Measurements from ENCODE around the gene GNB5.
"Not testable (repeated sequence)": the region's sequence is repeated elsewhere in the genome, so short reads cannot be mapped to it uniquely, and the experiment has no call there.

GNB5 gene

GRCh38 chr15:52111517-52112202 lies 79.5 kb downstream of the GNB5 start:
- DNase-seq: no peak

DNA sequence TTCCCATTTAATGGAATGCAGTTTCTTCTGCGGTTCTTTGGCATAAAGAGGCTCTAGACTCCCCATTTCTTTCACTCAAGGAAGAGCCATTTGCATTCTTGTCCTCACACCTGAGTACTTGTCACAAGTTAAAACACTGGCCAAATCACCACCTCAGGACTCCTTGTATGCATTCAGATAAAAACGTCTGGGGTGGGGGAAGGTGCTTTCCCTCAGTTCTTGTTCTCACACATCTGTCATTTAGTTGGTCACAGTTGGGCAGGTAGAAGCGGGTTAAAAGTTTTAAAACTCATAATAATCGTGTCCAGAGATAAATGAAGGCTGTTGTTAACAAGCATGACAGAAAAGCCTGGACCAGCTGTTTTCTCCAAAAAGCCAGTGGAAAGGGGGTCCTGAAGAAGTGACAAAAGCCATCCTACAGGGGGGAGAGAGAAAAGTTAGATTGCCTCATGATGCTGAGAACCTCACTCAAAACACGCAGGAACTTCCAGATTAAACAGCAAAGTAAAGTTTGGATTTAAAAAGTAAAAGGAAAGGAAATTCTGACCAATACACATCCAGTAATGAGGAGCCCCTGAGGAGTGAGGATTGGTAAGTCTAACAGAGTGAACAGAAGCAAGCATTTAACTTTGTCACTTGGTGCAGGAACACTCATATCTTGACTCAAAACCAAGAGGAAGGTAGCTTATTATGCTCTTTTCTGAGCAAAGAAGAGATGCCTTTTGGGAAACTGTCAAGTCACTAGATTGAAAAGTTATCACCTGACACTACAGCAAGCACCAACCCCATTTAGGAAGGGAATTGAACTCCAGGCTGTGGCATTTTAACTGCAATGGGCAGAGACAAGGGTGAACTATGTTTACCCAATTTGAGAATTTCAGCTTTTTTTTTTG lies 81.4 kb downstream of the GNB5 start:
- DNase-seq: no peak

DNA sequence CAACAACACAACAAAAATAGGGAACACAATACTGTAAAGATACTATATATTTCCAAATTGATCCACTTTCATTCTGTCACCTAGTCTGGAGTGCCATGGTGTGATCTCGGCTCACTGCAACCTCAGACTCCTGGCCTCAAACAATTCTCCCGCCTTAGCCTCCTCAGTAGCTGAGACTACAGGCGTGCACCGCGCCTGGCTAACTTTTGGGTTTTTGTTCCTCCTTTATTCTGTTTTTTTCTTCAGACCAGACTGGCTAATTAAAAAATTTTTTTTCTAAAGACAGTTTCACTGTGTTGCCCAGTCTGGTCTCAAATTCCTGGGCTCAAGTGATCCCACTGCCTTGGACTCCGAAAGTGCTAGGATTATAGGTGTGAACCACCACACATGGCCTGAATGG lies 84.0 kb downstream of the GNB5 start:
- no peak for DNase-seq

GRCh38 chr15:52106641-52107040 lies 84.6 kb downstream of the GNB5 start:
- no peak for DNase-seq

GRCh38 chr15:52105846-52106245 lies 85.3 kb downstream of the GNB5 start:
- no peak for DNase-seq

DNA sequence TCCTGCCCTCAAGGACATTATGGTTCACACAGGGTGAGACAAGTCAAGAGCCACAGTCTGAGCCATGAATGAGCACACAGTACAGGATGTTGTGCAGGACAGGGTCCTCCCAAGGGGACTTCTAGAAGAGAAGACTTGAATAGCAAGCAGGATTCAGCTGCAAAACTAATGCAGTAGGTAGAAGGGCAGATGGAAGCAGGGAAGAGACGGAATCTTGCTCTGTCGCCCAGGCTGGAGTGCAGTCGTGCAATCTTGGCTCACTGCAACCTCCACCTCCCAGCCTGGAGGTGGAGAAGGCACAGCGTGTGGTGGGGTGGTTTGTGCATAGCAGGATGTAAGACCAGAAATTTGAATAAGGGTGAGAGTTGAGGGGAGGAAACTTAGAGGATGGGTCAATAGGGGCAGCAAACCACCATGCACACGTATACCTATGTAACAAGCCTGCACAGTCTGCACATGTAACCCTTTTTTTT lies 86.6 kb downstream of the GNB5 start:
- no peak for DNase-seq

DNA sequence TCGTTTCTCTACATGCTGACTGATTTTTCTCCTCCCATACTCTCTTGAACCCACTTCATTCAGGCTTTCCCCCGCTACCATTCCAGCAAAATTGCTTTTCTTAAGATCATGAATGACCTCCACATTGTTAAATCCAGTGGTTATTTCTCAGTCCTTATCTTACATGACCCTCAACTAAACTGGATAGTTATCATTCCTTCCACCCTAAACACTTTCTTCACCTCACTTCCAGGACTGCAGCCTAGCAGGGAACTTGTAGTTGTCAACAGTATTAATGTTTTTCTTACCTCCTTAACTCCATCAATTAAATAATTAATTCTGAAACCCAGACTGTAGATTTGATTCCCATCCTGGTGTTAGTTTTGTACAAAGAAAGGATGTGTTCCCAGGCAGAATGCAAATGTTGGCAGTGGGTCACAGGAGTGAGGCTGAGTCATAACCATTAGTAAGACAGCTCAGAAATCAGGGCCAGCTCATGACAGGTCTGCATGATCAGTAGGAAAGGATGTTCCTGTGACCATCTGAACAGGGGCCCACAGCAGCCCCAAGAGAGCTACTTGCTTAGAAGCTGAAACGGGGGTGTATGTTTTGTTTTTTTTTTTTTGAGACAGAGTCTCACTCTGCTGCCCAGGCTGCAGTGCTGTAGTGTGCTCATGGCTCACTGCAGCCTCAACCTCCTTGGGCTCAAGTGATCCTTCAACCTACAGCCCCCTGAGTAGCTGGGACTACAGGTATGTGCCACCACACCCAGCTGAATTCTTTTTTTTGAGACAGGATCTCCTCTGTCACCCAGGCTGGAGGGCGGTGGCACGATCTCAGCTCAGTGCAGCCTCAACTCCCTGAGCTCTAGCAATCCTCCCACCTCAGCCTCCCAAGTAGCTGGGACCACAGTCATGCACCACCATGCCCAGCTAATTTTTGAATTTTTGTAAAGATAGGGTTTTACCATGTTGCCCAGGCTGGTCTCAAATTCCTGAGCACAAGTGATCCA lies 87.7 kb downstream of the GNB5 start:
- DNase-seq: no peak

- DNase-seq: no peak
Observed at GRCh38 chr15:52102463-52102862, 88.7 kb downstream of the GNB5 start.

DNA sequence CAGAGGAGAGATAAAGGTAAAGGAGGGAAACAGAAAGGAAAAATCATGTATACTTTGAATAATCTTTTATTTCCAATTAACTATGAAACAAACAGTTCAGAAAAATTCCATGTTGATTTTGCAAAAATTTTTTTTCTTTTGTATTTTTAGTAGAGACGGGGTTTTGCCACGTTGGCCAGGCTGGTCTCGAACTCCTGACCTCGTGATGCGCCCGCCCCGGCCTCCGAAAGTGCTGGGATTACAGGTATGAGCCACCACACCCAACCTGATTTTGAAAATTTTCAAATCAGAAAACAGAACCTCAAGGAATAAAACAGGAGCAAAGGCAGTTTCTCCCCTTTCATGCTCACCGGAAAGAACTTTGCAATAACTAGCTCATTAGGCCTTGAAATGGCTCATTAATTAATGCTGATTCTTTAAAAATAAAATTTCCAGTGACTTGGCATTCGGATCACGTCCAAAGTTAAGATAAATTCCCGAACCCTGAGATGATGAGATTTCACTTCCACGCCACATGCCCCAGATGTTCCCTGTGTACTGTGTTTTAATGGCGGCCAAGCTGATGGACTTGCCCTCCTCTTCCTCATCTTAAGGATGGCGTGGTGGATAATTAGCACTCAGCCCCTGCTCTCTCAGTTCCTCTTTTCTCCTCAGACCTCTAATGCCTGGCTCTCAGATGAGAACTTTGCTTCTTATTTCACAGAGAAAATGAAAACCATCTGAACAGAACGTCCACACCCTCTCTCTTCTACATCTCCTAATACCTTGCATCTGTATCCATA lies 89.5 kb downstream of the GNB5 start:
- no peak for DNase-seq

DNA sequence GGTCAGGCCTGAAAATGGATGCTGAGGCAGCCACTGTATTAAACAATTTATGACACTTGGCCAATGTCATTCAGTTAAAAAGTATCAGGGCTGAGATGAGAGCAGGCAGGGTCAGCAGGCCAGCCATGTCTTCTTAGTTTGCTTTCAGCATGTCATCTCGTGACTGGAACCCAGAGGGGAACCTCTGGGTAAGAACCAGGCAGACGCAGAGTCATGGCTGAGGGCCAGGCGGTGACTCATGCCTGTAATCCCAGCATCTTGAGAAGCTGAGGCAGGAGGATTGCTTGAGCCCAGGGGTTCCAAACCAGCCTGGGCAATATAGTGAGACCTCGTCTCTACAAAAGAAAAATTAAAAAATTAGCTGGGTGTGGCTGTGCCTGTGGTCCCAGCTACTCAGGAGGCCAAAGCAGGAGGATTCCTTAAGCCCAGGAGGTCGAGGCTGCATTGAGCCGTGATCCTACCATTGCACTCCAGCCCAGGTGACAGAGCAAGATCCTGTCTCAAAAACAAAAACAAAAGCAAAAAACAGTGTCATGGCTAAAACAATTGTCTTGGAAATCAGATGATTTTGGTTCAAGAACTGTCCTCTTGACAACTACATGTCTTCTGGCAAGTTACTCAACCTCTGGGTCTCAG lies 90.3 kb downstream of the GNB5 start:
- no peak for DNase-seq

DNA sequence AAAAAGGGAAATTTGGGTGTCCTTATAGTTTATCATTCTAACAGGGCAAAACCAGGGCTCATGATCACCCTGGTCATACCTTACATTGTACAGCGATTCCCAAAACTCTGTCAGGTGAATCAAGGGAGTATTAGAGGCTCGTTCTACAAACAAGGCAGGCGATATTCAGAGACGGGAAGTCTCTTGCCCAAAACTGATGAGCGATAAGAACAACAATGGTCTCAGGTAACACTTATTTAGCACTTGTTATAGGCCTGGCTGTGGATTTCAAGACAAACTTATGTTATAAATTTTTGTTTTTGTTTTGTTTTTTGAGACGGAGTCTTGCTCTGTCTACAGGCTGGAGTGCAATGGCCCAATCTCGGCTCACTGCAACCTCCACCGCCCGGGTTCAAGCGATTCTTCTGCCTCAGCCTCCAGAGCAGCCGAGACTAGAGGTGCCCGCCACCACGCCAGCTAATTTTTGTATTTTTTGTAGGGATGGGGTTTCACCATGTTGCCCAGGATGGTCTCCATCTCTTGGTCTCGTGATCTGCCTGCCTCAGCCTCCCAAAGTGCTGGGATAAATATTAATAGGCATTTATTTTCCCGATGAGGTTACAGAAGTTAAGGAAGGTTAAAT lies 91.4 kb downstream of the GNB5 start:
- DNase-seq: no peak

GRCh38 chr15:52098323-52098722 lies 92.9 kb downstream of the GNB5 start:
- no peak for DNase-seq

DNA sequence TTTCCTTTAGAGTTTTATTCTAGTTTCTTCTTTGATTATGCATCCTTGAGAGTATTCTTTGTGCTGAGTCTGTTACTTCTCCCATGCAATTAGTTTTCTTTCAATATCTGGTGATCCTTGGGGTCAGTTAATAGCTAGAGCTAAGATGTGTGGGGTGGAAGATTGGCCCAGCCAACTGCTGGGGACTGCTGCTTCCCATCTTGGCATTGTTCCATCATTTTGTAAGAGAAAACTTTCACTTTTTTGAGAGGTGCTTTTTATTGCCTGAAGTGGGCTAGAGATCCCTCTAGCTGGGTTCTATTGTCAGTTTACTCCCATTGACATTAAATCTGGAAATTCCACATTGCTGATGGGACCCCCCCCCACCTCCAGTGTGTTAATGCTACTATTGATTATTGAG lies 94.0 kb downstream of the GNB5 start:
- no peak for DNase-seq

GRCh38 chr15:52096536-52096935 lies 94.7 kb downstream of the GNB5 start:
- DNase-seq: not testable (repeated sequence)

- DNase-seq: no peak
Observed at GRCh38 chr15:52095597-52096262, 95.5 kb downstream of the GNB5 start.

- peak; percentile 32 for DNase-seq
Observed at GRCh38 chr15:52094811-52095584, 96.2 kb downstream of the GNB5 start.

DNA sequence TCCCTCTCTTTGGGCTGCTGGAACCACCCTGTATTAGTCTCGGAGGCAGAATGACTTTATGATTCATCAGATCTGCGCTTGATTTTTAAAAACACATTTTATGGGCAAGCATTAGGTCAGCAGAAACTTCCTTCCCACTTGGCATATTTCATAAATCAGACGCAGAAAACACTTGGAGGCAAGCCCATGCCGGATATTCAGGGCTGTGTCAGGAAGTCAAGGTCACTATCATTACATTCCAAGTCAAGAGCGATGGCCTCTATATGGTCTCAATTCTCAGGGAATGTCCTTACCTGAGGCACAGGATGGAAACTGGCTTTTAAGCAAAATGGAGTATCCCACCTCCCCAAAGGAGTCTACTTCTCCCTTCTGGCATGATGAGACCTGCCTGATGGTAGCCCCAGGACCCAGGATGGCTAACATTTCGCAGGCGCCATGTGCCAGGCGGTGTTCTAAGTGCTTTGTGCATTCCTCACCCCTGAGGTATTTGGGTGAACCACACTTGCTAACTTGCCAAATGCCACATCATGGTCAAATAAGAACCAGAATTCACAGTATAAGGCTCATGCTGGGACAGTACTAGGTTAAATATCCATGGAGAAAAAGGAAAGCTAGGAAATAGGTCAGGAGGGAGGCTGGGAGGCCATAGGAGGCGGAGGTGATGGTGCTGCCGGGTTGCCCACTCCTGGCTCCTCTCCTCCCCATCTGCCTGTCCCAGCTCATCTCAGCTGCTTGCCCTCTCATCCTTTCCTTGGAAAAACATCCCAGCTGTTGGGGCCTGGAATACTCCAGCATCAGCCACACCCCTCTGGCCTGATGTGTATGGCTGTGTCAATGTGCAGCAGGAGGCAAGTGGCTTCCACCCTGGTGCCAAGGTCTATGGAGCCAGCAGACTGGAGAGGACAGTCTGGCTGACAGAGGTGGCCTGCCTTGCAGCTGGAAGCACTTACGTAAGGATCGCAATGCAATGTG lies 97.4 kb downstream of the GNB5 start:
- peak; percentile 24 for DNase-seq

DNA sequence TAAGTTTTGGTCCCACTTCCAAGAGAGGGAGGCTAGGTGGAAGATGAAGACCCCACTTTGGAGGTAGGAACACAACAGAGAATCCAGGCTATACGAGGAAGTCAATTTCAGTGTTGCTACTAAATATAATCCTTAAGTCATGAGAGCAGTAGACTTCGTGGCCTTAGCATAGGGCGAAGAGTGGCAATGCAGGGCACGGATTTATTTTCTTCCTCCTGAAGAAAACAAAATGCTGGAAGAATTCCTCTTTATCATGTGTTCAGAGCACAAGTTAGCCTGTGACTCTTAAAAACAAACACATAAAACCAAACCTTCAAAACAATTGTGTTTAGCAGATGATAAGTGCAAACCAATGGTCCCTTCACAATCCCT lies 98.0 kb downstream of the GNB5 start:
- no peak for DNase-seq

GRCh38 chr15:52090193-52090592 lies 101.0 kb downstream of the GNB5 start:
- no peak for DNase-seq

Measured in NCI-H524 treated with DMSO at 0.1 percent for 48 hours (cell line).